Glomerular visceral epithelial cell (primary cell): Measurements from ENCODE around the gene JPH3.

Experiments used
- DNase-seq: peaks from one replicate; pipeline ENCODE4 v3.0.0-alpha.2; 2016; ENCODE audit errors: extremely low spot score

Gene JPH3

GRCh38 chr16:87602001-87602775 lies at the start of gene JPH3:
TSS of gene JPH3 (plus strand) at chr16:87602508. CDS start at chr16:87603147, 639 bp downstream.
- no peak for DNase-seq

- DNase-seq = peak; percentile 36
These were observed 49.3 kb upstream of the JPH3 start for GRCh38 chr16:87552772-87553573.

- no peak for DNase-seq
These were observed 47.4 kb upstream of the JPH3 start for GRCh38 chr16:87554754-87555427.

GRCh38 chr16:87555647-87556046 lies 46.7 kb upstream of the JPH3 start:
- DNase-seq = no peak

- DNase-seq = no peak
These were observed 45.3 kb upstream of the JPH3 start for GRCh38 chr16:87556941-87557459.

- no peak for DNase-seq
These were observed 43.6 kb upstream of the JPH3 start for GRCh38 chr16:87558682-87559081.

- DNase-seq = no peak
These were observed 42.4 kb upstream of the JPH3 start for GRCh38 chr16:87559945-87560344.

- no peak for DNase-seq
These were observed 41.7 kb upstream of the JPH3 start for GRCh38 chr16:87560428-87561199.

GRCh38 chr16:87561200-87562105 lies 40.9 kb upstream of the JPH3 start:
- DNase-seq = no peak

- no peak for DNase-seq
These were observed 40.1 kb upstream of the JPH3 start for GRCh38 chr16:87562201-87562600.

- DNase-seq = no peak
These were observed 39.3 kb upstream of the JPH3 start for GRCh38 chr16:87563022-87563421.

- no peak for DNase-seq
These were observed 38.4 kb upstream of the JPH3 start for GRCh38 chr16:87563714-87564523.

- DNase-seq = no peak
These were observed 37.9 kb upstream of the JPH3 start for GRCh38 chr16:87564524-87564778.

GRCh38 chr16:87569601-87570571 lies 32.4 kb upstream of the JPH3 start:
- DNase-seq = no peak

GRCh38 chr16:87570572-87570937 lies 31.8 kb upstream of the JPH3 start:
- DNase-seq = no peak

GRCh38 chr16:87570938-87571867 lies 31.1 kb upstream of the JPH3 start:
- DNase-seq = peak; percentile 10

GRCh38 chr16:87571868-87572244 lies 30.5 kb upstream of the JPH3 start:
- DNase-seq = no peak

GRCh38 chr16:87572959-87573358 lies 29.3 kb upstream of the JPH3 start:
- DNase-seq = no peak
